Measurements from ENCODE around the gene AKR1C2. TPM values are rescaled to one million over a fixed set of nuclear protein-coding genes. Genes with fewer than 3 reads are reported as not detected.
"Not testable (repeated sequence)": the region's sequence is repeated elsewhere in the genome, so short reads cannot be mapped to it uniquely, and the experiment has no call there.

Gene AKR1C2
- total RNA-seq, 2 experiments from 2014 or later = not detected

GRCh38 chr10:4967189-4967588, 36.5 kb downstream of the AKR1C2 start:
- H3K9me3 ChIP-seq (ENCODE audit: low read length); intact Hi-C loops (cut with micrococcal nuclease; ENCODE audit: unreplicated experiment); H3K4me2 ChIP-seq (ENCODE audit: low read length); H3K4me1 ChIP-seq (ENCODE audit: insufficient read depth, low read length, poor library complexity, severe bottlenecking); H3K27ac ChIP-seq (ENCODE audit: low read depth, low read length, poor library complexity, severe bottlenecking); BruUV-seq (replicated peaks); H3K79me2 ChIP-seq (ENCODE audit: insufficient read depth, low read depth, low read length); H3K4me3 ChIP-seq (ENCODE audit: low read depth, low read length, poor library complexity, severe bottlenecking); DNase-seq (ENCODE audit: low spot score); H2AFZ ChIP-seq (ENCODE audit: low read length); CTCF ChIA-PET (ENCODE audit: unreplicated experiment); H3K9me2 ChIP-seq (ENCODE audit: insufficient read depth, low read length); H4K20me1 ChIP-seq (ENCODE audit: insufficient read depth, low read length); POLR2A ChIA-PET; H3K36me3 ChIP-seq (ENCODE audit: insufficient read depth, low read length): not testable (repeated sequence)

- intact Hi-C loops (cut with micrococcal nuclease; ENCODE audit: unreplicated experiment); H3K9me2 ChIP-seq (ENCODE audit: insufficient read depth, low read length); DNase-seq (ENCODE audit: low spot score); H4K20me1 ChIP-seq (ENCODE audit: insufficient read depth, low read length); H3K4me3 ChIP-seq (ENCODE audit: low read depth, low read length, poor library complexity, severe bottlenecking); H3K9me3 ChIP-seq (ENCODE audit: low read length); H3K4me2 ChIP-seq (ENCODE audit: low read length); H2AFZ ChIP-seq (ENCODE audit: low read length); H3K27ac ChIP-seq (ENCODE audit: low read depth, low read length, poor library complexity, severe bottlenecking); CTCF ChIA-PET (ENCODE audit: unreplicated experiment); BruUV-seq (replicated peaks); H3K36me3 ChIP-seq (ENCODE audit: insufficient read depth, low read length); H3K79me2 ChIP-seq (ENCODE audit: insufficient read depth, low read depth, low read length); POLR2A ChIA-PET; H3K4me1 ChIP-seq (ENCODE audit: insufficient read depth, low read length, poor library complexity, severe bottlenecking): not testable (repeated sequence)
Measured at GRCh38 chr10:4965763-4966162, 37.9 kb downstream of the AKR1C2 start.

GRCh38 chr10:4963815-4964154, 39.9 kb downstream of the AKR1C2 start:
- not testable (repeated sequence) for BruUV-seq (replicated peaks)

GRCh38 chr10:4962876-4963814, 40.5 kb downstream of the AKR1C2 start, which contains the start of gene AKR1C1:
Gene AKR1C1, plus strand, starts transcription at chr10:4963415. Its CDS starts 30 bp downstream, at chr10:4963445.
- H3K4me2 ChIP-seq (ENCODE audit: low read length); H3K4me3 ChIP-seq (ENCODE audit: low read depth, low read length, poor library complexity, severe bottlenecking); BruUV-seq (replicated peaks); H3K4me1 ChIP-seq (ENCODE audit: insufficient read depth, low read length, poor library complexity, severe bottlenecking); H2AFZ ChIP-seq (ENCODE audit: low read length); H3K9me2 ChIP-seq (ENCODE audit: insufficient read depth, low read length); CTCF ChIA-PET (ENCODE audit: unreplicated experiment); H4K20me1 ChIP-seq (ENCODE audit: insufficient read depth, low read length); POLR2A ChIA-PET; intact Hi-C loops (cut with micrococcal nuclease; ENCODE audit: unreplicated experiment); H3K27ac ChIP-seq (ENCODE audit: low read depth, low read length, poor library complexity, severe bottlenecking); H3K79me2 ChIP-seq (ENCODE audit: insufficient read depth, low read depth, low read length); H3K36me3 ChIP-seq (ENCODE audit: insufficient read depth, low read length); DNase-seq (ENCODE audit: low spot score); H3K9me3 ChIP-seq (ENCODE audit: low read length): not testable (repeated sequence)

More at GRCh38 chr10:4963815-4964154, 39.9 kb downstream of the AKR1C2 start:
- H3K27ac ChIP-seq (ENCODE audit: low read depth, low read length, poor library complexity, severe bottlenecking); H3K79me2 ChIP-seq (ENCODE audit: insufficient read depth, low read depth, low read length); H3K36me3 ChIP-seq (ENCODE audit: insufficient read depth, low read length); H3K9me2 ChIP-seq (ENCODE audit: insufficient read depth, low read length); H2AFZ ChIP-seq (ENCODE audit: low read length); intact Hi-C loops (cut with micrococcal nuclease; ENCODE audit: unreplicated experiment); DNase-seq (ENCODE audit: low spot score); POLR2A ChIA-PET; H4K20me1 ChIP-seq (ENCODE audit: insufficient read depth, low read length); H3K4me3 ChIP-seq (ENCODE audit: low read depth, low read length, poor library complexity, severe bottlenecking); CTCF ChIA-PET (ENCODE audit: unreplicated experiment); H3K9me3 ChIP-seq (ENCODE audit: low read length); H3K4me2 ChIP-seq (ENCODE audit: low read length); H3K4me1 ChIP-seq (ENCODE audit: insufficient read depth, low read length, poor library complexity, severe bottlenecking): not testable (repeated sequence)

GRCh38 chr10:4962308-4962707, 41.3 kb downstream of the AKR1C2 start:
- H3K36me3 ChIP-seq (ENCODE audit: insufficient read depth, low read length); H3K9me3 ChIP-seq (ENCODE audit: low read length); H3K9me2 ChIP-seq (ENCODE audit: insufficient read depth, low read length); H3K4me1 ChIP-seq (ENCODE audit: insufficient read depth, low read length, poor library complexity, severe bottlenecking); H2AFZ ChIP-seq (ENCODE audit: low read length); CTCF ChIA-PET (ENCODE audit: unreplicated experiment); intact Hi-C loops (cut with micrococcal nuclease; ENCODE audit: unreplicated experiment); H3K4me3 ChIP-seq (ENCODE audit: low read depth, low read length, poor library complexity, severe bottlenecking); DNase-seq (ENCODE audit: low spot score); POLR2A ChIA-PET; H3K27ac ChIP-seq (ENCODE audit: low read depth, low read length, poor library complexity, severe bottlenecking); BruUV-seq (replicated peaks); H4K20me1 ChIP-seq (ENCODE audit: insufficient read depth, low read length); H3K79me2 ChIP-seq (ENCODE audit: insufficient read depth, low read depth, low read length); H3K4me2 ChIP-seq (ENCODE audit: low read length): not testable (repeated sequence)

GRCh38 chr10:4961558-4961957, 42.1 kb downstream of the AKR1C2 start:
- H3K4me2 ChIP-seq (ENCODE audit: low read length); H3K4me1 ChIP-seq (ENCODE audit: insufficient read depth, low read length, poor library complexity, severe bottlenecking); H3K9me2 ChIP-seq (ENCODE audit: insufficient read depth, low read length); H3K9me3 ChIP-seq (ENCODE audit: low read length); BruUV-seq (replicated peaks); H2AFZ ChIP-seq (ENCODE audit: low read length); POLR2A ChIA-PET; DNase-seq (ENCODE audit: low spot score); H3K36me3 ChIP-seq (ENCODE audit: insufficient read depth, low read length); H3K79me2 ChIP-seq (ENCODE audit: insufficient read depth, low read depth, low read length); CTCF ChIA-PET (ENCODE audit: unreplicated experiment); H3K27ac ChIP-seq (ENCODE audit: low read depth, low read length, poor library complexity, severe bottlenecking); H4K20me1 ChIP-seq (ENCODE audit: insufficient read depth, low read length); H3K4me3 ChIP-seq (ENCODE audit: low read depth, low read length, poor library complexity, severe bottlenecking); intact Hi-C loops (cut with micrococcal nuclease; ENCODE audit: unreplicated experiment): not testable (repeated sequence)
